IPS-NIHi7 (cell line): ENCODE results near the gene ALCAM.

ENCODE experiments used
- DNase-seq: peaks from one replicate; pipeline ENCODE4 v3.0.0; 2012; ENCODE audit warnings: mixed read lengths; ENCODE audit errors: extremely low spot score

The ALCAM gene

DNA sequence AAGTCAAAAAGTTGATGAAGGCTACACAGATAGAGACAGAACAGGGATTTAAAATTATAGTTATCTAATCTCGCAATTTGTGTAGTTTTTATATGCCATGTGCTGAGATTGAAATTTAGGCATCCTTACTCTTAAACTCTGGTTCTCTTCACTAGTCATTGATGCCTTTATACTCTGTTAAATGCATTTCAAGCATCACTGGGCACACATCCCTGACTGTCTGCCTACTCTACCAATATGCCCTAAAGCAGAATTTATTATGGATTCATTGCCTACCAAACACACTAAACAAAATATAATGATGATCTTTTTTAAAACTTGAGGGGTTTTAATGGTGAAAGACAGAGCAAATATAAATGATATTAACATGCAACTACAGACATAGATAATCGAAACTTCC, 10.3 kb upstream of the ALCAM start:
- DNase-seq: no peak

DNA sequence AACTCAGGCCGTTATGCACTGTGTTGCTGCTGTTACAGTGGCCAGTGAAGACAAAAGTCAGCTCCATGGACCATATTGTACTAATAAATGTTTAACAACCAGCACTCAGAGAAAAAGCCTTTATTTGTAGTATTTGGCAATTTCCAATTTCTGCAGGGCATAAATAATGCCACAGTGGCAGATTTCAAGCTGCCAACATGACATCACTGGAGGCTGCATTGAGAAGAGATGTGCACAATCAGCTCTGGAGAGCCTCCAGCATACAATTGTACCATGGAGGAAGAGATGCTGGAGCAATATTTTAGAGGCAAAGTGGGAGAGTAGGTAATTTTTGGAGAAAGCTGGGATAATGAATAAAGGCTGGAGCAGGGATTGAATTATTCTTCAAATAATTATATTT, 9.7 kb upstream of the ALCAM start:
- no peak for DNase-seq

- DNase-seq: no peak
Observed at GRCh38 chr3:105359098-105359762, 7.5 kb upstream of the ALCAM start.

- no peak for DNase-seq
Observed at GRCh38 chr3:105360003-105360402, 6.7 kb upstream of the ALCAM start.

- no peak for DNase-seq
Observed at GRCh38 chr3:105362021-105362665, 4.6 kb upstream of the ALCAM start.

GRCh38 chr3:105364128-105364527, 2.6 kb upstream of the ALCAM start:
- no peak for DNase-seq

- DNase-seq: no peak
Observed at GRCh38 chr3:105365081-105365390, 1.7 kb upstream of the ALCAM start.

DNA sequence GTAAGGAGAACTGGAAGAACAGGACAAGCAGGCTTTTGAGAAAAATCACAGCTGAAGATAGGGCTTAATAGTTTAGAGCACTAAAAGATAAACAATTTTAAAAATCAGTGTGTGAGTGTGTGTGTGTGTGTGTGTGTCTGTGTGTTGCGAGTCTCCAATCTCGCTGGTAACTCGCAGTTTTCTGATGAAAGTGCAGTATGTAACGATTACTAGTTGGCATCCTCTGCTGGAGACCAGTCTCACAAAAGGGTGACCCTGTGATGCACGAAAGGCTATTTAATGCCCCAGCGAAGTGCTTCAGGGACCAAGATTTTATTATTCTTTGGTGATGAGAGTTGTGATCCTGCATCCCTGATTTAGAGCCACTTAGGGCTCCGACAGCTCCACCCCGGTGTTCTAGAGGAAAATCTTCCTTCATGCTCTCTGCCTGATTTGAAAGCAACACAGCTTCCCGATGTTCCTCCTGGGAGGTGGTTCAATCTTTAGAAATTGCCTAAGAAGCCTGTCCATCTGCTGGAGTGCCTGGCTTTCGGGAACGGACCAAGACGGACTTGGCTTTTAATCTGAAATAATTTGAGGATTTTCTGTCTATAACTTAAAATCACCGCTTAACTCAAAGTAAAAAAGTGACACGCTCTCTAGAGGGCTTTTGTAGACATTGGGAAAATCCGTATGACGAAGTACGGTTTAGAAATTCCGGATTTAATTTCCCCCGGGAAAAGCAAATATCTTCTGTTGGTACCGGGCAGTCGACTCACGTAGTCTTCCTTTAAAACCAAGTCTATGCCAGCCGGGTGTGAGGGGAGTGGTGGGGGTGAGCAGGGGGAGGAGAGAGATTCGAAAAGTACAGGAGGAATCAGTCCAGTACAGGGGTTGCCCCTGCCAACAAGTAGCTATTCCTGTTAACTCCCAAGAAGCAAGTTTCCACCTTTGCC, 1.1 kb upstream of the ALCAM start:
- DNase-seq: peak; percentile 8

- no peak for DNase-seq
Observed at GRCh38 chr3:105367063-105367405, 325 bp downstream of the ALCAM start.

DNA sequence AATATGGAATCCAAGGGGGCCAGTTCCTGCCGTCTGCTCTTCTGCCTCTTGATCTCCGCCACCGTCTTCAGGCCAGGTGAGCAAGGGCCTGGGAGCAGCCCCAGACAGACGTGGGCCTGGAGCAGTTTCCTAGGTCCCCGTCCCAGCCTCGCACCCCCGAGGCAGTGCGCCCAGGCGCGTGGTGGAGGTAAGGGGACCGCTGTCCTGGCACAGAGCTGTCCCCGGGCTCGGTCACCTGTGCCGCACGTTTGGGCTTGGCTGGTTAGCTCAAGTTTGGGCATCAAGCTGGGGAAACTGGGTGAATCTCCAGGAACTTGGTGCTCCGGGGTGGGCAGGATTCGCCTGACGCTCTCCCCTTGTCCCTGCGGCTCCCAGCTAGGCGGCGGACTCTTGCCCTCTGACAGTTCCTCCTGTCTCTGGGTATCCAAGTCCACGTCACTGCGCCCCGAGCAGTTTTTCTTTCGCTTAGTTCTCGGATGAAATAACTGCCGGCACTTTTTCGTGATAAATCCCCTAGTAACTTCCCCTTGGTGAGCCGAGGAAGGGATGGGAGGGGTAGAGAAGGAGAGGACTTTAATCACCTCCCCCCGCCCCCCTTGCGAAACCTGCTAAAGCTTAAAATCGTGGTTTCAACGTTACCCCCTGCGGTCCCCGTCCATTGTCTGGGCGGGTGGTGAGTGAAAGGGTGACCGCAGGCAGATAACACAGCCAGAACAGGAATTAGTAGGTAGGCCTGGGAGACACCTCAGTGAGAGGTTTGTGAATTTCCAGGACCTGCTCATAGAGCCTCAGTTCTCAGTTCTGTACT, 901 bp downstream of the ALCAM start:
- peak; percentile 26 for DNase-seq

DNA sequence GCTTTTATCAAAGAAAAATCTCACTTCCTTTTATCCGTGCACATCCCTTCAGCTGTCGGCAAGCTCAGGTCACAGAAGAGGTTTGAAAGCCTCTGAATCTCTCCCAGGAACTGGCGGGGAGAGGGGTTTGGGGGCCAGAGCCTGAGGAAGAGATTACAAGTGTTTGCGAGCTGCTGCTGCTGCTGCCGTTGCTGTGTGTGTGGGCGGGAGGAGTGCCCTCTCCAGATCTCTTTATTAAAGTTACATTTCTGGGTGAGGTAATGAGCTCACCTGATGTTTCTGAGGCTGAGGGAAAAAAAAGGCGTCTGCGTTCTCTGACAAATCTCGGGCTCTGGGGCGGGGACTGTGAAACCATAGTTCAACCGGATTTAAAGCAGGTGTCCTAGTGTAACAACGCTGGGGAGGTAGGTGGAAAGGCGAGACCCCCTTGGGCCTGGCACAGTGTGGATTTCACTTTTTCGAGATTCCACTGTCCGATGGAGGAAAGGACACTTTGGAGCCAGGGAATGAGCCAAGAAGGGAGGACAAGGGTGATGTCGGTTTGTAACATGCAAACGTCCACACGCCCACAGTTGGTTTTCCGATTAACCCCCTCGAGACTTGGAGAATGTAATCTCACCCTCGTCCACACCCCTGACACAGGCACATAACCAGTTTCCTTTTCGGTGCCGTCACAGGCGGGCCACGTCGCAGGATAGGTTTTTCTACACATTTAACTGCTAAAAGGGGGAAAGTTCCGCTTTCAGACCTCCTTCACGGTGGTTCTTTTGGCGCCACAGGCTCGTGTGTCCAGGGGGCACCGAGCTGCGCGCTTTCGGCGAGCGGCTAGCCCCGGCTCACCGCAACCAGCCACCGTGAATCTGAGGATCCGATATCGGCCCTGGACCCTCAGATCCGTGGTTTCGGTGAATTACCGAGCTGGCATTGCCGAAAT, 2.1 kb downstream of the ALCAM start:
- DNase-seq: peak; percentile 20

GRCh38 chr3:105369500-105370371, 3.0 kb downstream of the ALCAM start:
- DNase-seq: peak; percentile 24

- no peak for DNase-seq
Observed at GRCh38 chr3:105373383-105373782, 6.7 kb downstream of the ALCAM start.

DNA sequence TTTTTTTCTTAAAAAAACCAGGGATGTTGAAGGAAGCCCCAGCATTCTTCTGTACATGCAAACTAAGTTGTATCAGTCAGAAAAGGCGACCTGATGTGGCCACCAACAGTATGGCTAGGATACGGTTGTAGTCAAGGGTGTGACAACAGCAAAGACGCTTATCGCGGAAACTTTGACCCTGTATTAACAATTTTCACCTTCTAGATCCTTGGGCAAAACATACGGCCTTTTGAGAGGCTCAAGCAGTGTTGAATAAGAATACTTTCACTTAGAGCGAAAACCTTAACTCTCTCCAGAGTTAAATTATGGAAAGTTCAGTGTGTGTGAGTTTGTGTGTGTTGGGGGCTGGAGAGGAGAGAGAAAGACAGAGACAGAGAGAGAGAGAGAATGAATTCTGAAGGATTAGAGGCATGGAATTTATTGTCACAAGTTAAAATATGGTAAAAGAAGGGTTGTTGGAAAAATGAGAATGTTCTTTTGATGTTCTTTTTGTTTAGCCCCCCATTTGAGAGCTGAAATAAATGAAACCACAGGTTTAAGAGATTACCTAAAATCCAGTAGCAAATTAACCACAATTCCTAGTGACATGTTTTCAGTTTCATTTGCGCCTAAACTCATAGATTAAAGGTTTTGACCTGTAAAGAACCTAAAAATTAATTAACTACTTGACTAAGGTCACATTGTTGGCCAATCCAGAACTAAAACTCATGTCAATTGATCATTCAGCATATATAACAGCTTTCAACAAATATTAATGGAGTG, 9.2 kb downstream of the ALCAM start:
- no peak for DNase-seq

GRCh38 chr3:105377716-105378115, 11.0 kb downstream of the ALCAM start:
- no peak for DNase-seq

GRCh38 chr3:105385179-105385578, 18.5 kb downstream of the ALCAM start:
- DNase-seq: no peak

- DNase-seq: no peak
Observed at GRCh38 chr3:105385819-105386508, 19.3 kb downstream of the ALCAM start.

GRCh38 chr3:105387122-105387751, 20.5 kb downstream of the ALCAM start:
- DNase-seq: no peak
